T47D (cell line): ENCODE data around the gene BNC2.
"Not testable (repeated sequence)": the region's sequence is repeated elsewhere in the genome, so short reads cannot be mapped to it uniquely, and the experiment has no call there.

Experiments
- DNase-seq, 2 experiments: peaks; one replicate each; pipeline versions ENCODE4 v3.0.0 to v3.0.0-alpha.2; 2011 to 2012; ENCODE audit warnings: low read depth in 1 of 2, low spot score in 1 of 2
- JUND ChIP-seq: IDR thresholded peaks from 2 replicates; pipeline ENCODE4 v1.6.1; 2012; ENCODE audit warnings: low read depth
- in situ Hi-C: cut with HindIII; loops from 2 replicates; pipeline ENCODE4 v1.10.0; 2016; ENCODE audit warnings: low sequenced_read_pairs, low pct_unique_long_range_greater_than_20kb

BNC2 gene

DNA sequence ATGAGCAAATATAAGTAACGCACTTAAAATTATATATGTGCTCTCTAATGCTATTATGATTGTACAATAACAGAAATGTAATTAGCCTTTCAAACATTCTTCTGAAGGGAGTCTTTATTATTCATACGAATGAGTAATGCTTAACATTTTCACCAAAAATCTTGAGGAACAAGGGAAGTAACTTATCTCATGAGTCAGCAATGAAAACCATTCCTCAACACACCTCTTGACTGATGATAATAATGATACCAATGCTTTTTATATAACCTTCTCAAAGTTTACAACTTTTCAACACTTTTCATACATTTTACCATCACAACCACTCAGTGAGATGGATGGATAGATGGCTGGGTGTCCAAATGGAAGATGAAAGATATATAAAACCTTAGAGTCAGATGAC, 369.3 kb downstream of the BNC2 start:
- in situ Hi-C loops: no loop called here
- TF ChIP-seq JUND: no peak
- no peak for DNase-seq

DNA sequence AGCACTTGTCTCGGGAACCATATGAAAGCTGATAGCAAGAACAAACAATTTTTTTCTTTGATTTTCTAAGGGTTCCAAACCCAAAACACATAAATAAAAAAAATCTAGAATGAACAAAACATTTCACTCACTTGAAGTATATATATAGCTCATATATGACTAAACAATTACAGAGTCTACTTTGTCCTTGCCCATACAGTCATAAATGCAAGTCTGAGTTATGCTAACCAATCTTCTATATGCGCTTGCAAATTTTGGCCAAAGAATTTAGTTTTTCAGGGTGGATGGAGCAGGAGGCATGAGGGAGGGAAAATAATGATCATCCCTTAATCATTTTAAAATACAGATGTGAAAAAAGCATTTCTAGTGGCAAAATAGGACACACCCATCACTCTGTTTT, 370.1 kb downstream of the BNC2 start:
- in situ Hi-C loops: no loop called here
- no peak for TF ChIP-seq JUND
- DNase-seq: no peak

DNA sequence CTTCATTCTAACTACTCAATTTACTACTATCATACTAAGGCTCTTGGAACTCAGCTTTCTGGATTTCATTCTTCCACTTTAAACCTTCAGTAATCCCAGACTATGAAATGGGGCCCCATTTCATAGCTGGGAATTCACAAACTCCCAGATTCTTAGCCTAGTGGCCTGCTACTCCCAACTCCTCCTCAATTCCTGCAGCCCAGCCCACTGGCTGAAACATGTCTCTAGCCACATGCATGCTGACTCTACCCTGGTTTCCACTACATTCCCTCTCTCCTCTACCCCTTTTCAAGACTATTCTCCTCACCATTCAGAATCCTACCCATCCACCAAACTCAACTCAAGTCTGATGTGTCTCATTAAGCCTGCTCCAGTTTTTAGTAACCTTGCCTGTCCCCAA, 370.6 kb downstream of the BNC2 start:
- TF ChIP-seq JUND: no peak
- in situ Hi-C loops: no loop called here
- no peak for DNase-seq

DNA sequence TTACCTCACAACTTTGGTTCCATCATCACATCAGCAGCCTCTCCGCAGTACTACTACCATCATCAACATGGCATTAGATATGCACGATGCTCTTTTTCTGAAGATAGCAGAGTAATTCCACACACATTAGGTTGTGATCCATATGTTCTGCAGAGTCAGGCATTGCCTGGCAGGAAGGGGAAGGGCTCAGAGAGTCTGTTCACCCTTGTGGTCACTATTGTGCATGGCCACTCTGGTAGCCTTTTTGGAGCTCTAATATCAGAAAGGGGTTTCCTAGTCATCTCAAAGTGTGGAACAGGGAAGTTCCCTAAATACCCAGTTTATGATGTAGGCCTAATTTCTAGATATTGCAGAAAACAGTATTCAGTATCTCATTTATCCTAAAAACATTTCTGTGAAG, 373.6 kb downstream of the BNC2 start:
- no peak for DNase-seq
- TF ChIP-seq JUND: no peak
- in situ Hi-C loops: no loop called here

DNA sequence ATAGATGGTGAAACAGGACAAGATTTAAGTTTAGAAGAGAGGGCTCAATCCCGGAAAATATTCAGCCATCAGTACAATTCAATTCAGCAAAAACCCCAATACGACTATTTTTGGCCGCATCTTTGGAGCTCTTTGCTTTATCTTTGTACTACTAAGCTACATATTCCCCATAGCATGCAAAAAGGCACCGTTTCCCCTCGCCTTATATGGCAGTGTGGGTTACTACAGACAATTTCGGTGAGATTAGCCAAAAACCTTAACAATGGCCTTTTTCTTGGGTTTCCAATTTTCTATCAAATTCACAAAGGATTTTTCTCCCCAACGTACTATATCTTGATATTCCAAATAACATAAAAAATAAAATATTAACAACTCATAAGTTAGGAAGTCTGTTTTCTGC, 382.6 kb downstream of the BNC2 start:
- DNase-seq: no peak
- no peak for TF ChIP-seq JUND
- in situ Hi-C loops: no loop called here

DNA sequence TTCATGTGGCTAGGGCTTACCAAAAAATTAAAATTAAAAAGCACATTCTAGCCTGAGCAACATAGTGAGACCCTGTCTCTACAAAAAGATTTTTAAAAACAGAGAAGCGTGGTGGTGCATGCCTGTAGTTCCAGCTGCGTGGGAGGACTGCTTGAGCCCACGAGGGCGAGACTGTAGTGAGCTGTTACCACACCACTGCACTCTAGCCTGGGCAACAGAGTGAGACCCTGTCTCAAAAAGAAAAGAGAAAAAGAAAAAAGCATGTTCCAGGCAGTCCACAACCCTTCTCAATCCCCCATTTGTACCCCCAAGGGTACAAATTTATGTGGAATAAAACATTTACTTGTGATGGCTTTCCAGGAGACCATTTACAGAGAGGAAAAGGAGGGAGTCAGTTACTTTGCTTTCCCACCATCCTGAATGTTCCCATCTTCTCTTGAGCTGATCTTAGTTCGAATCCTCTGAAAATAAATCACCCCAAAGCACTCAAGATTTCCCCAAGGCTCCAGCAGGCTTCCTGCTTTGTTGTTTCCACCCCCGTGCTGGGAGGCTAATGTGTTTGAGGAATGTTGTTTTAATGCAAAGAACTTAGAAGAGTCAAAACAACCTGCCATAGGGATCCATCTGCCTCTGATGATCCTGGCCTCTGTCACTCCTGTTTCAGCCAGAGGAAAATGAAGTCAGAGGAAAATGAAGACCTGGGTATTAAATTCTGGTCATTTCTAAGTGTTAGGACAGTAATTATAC, 384.7 kb downstream of the BNC2 start:
- no peak for TF ChIP-seq JUND
- DNase-seq: no peak
- in situ Hi-C loops: no loop called here

DNA sequence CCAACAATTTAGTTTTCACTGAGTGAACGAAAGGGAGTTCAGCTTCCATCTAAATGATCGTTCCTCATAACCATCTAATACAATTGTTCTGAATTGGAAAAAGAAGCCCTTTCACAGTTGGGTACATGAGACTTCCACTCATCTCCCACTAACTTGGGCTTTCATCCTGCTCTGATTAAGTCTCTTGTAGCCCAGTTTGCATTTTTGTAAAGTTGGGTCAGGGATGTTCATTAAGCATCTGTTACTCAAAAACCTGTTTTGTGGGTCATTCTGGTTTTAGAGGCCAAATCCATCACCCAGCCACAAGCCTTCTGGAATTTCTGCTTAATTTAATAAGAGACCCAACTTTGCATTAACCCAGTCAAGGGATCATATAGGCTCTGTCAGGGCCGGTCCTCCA, 385.3 kb downstream of the BNC2 start:
- peak in 1 of 2 experiments; percentile 3 for DNase-seq
- TF ChIP-seq JUND: no peak
- in situ Hi-C loops: no loop called here

DNA sequence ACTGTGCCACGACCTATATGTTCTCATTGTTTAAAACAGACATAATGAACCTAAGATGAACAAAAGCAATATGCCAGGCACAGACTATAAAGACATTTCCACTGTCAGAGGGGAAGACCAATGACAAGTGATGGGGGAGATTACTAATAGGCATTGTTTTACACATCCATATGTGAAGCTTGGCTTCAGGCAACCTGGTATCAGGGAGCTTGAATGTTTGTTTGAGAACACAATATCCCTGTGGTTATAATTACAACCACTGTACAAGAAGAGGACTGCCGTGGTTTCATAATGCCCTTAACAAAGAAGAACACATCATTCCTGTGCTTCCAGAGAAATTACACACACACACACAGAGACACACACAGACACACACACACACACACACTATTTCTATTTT, 385.7 kb downstream of the BNC2 start:
- TF ChIP-seq JUND: no peak
- DNase-seq: no peak
- in situ Hi-C loops: no loop called here

DNA sequence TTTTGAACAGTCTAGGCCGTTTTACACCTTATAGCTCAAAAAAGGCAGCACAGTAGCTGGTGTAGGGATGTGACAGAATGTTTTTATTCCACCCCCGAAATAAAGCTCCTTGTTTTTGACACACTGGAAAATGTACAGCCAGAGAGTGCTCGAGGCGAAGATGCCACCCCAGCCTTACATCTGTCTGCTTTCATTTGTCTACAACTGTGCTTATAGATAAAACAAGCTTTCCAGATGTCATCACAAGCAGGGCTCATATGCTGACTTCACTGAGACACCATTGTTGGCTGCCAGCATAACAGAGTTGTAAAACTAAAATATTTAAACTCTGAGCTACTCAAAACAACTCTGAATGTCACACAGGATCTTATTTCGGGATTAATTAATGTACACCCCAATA, 386.3 kb downstream of the BNC2 start:
- in situ Hi-C loops: no loop called here
- no peak for TF ChIP-seq JUND
- DNase-seq: no peak

DNA sequence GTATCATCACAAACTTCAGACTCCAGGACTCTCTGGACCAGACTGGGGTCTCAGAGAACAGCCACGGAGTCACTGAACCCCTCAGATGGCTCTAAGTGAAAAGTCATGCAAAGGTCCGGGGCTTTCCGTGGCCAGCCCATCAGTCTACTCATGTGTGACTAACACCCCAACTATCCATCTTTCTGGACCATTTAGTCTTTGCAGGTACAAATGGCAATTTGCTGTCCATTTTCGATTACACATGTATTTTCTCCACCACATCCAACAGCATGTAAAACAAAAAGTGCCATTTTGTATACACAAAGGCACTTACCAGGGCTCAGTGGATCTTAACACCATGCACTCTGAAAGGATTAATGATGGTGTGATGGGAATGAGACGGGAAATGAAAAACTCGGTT, 387.7 kb downstream of the BNC2 start:
- no peak for TF ChIP-seq JUND
- no peak for DNase-seq
- in situ Hi-C loops: no loop called here

DNA sequence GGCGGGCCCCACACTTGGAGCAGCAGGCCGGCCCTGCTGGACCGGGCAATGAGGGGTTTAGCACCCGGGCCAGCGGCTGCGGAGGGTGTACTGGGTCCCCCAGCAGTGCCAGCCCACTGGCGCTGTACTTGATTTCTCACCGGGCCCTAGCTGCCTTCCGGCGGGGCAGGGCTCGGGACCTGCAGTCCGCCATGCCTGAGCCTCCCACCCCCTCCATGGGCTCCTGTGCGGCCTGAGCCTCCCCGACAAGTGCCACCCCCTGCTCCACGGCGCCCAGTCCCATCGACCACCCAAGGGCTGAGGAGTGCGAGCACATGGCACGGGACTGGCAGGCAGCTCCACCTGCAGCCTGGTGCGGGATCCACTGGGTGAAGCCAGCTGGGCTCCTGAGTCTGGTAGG, 389.9 kb downstream of the BNC2 start:
- in situ Hi-C loops, DNase-seq: not testable (repeated sequence)

DNA sequence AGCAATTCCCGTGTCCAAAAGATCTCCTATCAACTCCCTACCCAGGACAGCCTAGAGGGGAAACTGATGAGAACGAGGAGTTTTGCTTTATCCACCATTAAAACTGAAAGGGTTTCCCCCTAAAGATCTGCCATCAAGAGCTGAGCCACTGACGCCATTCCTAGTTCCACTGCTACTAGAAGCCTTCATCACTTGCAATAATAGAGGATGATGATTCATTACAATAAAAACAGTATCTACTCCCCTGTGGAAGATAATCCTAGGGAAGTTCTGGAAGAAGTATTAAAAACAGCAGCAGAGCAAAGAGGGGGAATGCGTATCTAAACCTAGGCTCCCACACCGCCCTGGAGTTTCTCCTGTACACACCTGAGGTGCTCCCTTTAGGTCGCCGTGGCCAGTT, 394.5 kb downstream of the BNC2 start:
- DNase-seq: no peak
- TF ChIP-seq JUND: no peak
- in situ Hi-C loops: no loop called here

DNA sequence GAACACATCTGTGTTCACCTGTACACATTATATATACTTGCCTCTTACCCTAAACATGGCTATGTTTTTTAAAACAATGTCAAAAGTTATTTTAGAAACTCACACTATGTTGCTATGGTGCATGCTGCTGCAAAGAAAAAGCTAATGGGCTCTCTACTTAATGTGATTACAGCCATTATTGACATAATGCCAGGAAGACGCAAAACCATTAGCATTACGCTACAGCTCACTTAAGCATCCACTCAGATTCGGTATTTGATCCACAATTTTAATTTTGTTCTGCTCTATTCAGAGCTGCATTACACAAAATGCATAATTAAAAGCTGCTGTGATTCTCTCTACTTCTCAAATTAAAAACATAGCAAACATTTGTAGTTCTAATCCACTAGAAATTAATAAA, 395.2 kb downstream of the BNC2 start:
- DNase-seq: no peak
- no peak for TF ChIP-seq JUND
- in situ Hi-C loops: no loop called here

DNA sequence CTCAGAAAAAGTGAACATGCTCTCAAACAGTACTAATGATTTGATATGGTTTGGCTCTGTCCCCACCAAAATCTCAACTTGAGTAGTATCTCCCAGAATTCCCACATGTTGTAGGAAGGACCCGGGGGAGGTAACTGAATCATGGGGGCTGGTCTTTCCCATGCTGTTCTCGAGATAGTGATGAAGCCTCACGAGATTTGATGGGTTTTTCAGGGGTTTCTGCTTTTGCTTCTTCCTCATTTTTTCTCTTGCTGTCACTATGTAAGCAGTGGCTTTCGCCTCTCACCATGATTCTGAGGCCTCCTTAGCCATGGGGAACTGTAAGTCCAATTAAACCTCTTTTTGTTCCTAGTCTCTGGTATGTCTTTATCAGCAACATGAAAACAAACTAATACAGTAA, 401.3 kb downstream of the BNC2 start:
- in situ Hi-C loops: no loop called here
- DNase-seq: no peak
- no peak for TF ChIP-seq JUND
